SK-N-MC (cell line): ENCODE data around the gene PSTK.

ENCODE experiments used
- DNase-seq: peaks from one replicate; pipeline ENCODE4 v3.0.0-alpha.2; 2011; ENCODE audit warnings: low read depth, low spot score
- H3K27ac ChIP-seq: fragments of 200-600 bp; sonication (generic); 2 replicates; pipeline ENCODE4 v1.5.1; 2016; ENCODE audit warnings: mixed run types
- H3K36me3 ChIP-seq: fragments of 200-600 bp; sonication (generic); 2 replicates; pipeline ENCODE4 v1.6.1; 2017; ENCODE audit warnings: antibody characterized with exemption, low read length, mixed read lengths; ENCODE audit not compliant: insufficient read depth
- H3K4me3 ChIP-seq: fragments of 200-600 bp; sonication (generic); 2 replicates; pipeline ENCODE4 v1.5.1; 2016
- H3K9ac ChIP-seq: fragments of 200-600 bp; sonication (generic); 2 replicates; pipeline ENCODE4 v1.8.0; 2017; ENCODE audit warnings: mixed run types, mixed read lengths; ENCODE audit not compliant: insufficient read length
- H3K9me3 ChIP-seq: fragments of 200-600 bp; sonication (generic); 2 replicates; pipeline ENCODE4 v1.6.1; 2017; ENCODE audit warnings: low read depth, mild to moderate bottlenecking, antibody characterized with exemption, low read length, moderate library complexity, mixed read lengths
- EZH2 ChIP-seq: fragments of 200-600 bp; sonication (generic); IDR thresholded peaks from one replicate; pipeline ENCODE4 v1.6.1; 2017; ENCODE audit warnings: antibody characterized with exemption
- FOXP2 ChIP-seq: optimal IDR thresholded peaks from 2 replicates; pipeline ENCODE3; 2011; ENCODE audit warnings: mild to moderate bottlenecking, moderate library complexity; ENCODE audit not compliant: insufficient read depth; ENCODE audit errors: extremely low read length, control extremely low read depth
- POLR2AphosphoS5 ChIP-seq: IDR thresholded peaks from 2 replicates; pipeline ENCODE4 v1.6.1; 2012; ENCODE audit warnings: mild to moderate bottlenecking, low read depth, low read length, borderline replicate concordance

PSTK gene

GRCh38 chr10:122998934-122999333, 18.7 kb downstream of the PSTK start:
- TF ChIP-seq POLR2AphosphoS5 (no peak), FOXP2 (no peak), EZH2 (no peak)
- Histone ChIP-seq H3K27ac (no peak overlapping the region), H3K9me3 (no peaks in the 10 kb centered on the region), H3K9ac (no peak overlapping the region), H3K4me3 (no peak overlapping the region), H3K36me3 (peaks cover 6% of the 10 kb centered on the region; the same call in 1 of the 2 replicates)
- DNase-seq = no peak

GRCh38 chr10:122999347-122999746, 19.1 kb downstream of the PSTK start:
- H3K9ac ChIP-seq = no peak overlapping the region
- DNase-seq = no peak

GRCh38 chr10:123000155-123000554, 20.0 kb downstream of the PSTK start:
- TF ChIP-seq POLR2AphosphoS5 (no peak), EZH2 (no peak), FOXP2 (no peak)
- H3K4me3 ChIP-seq = no peak overlapping the region
- no peak overlapping the region for H3K9ac ChIP-seq
- no peak for DNase-seq
- no peak overlapping the region for H3K27ac ChIP-seq
- no peaks in the 10 kb centered on the region for H3K9me3 ChIP-seq
- H3K36me3 ChIP-seq = no peaks in the 10 kb centered on the region; the same call in 1 of the 2 replicates

More at GRCh38 chr10:122999347-122999746, 19.1 kb downstream of the PSTK start:
- H3K36me3 ChIP-seq = peaks cover 2% of the 10 kb centered on the region; the same call in 1 of the 2 replicates
- TF ChIP-seq FOXP2 (no peak), EZH2 (no peak), POLR2AphosphoS5 (no peak)
- H3K9me3 ChIP-seq = no peaks in the 10 kb centered on the region
- no peak overlapping the region for H3K27ac ChIP-seq
- no peak overlapping the region for H3K4me3 ChIP-seq

GRCh38 chr10:123001370-123001769, 21.2 kb downstream of the PSTK start:
- H3K9me3 ChIP-seq = no peaks in the 10 kb centered on the region
- no peak overlapping the region for H3K27ac ChIP-seq
- DNase-seq = no peak
- no peak overlapping the region for H3K4me3 ChIP-seq
- H3K9ac ChIP-seq = no peak overlapping the region
- no peaks in the 10 kb centered on the region for H3K36me3 ChIP-seq
- TF ChIP-seq POLR2AphosphoS5 = no peak
- TF ChIP-seq EZH2 = no peak
- no peak for TF ChIP-seq FOXP2

- Histone ChIP-seq H3K9ac (no peak overlapping the region), H3K9me3 (no peaks in the 10 kb centered on the region), H3K36me3 (no peaks in the 10 kb centered on the region), H3K4me3 (no peak overlapping the region), H3K27ac (no peak overlapping the region)
- TF ChIP-seq FOXP2 (no peak), POLR2AphosphoS5 (no peak), EZH2 (no peak)
- no peak for DNase-seq
Measured at GRCh38 chr10:123004298-123004697, 24.1 kb downstream of the PSTK start.

- Histone ChIP-seq H3K27ac (no peak overlapping the region), H3K9me3 (no peaks in the 10 kb centered on the region), H3K36me3 (no peaks in the 10 kb centered on the region), H3K4me3 (peak overlapping the region; percentile 86), H3K9ac (peak overlapping the region; percentile 88)
- no peak for DNase-seq
- TF ChIP-seq POLR2AphosphoS5 = no peak
- no peak for TF ChIP-seq EZH2
- no peak for TF ChIP-seq FOXP2
Measured at GRCh38 chr10:123007558-123008354, 27.6 kb downstream of the PSTK start.

- Histone ChIP-seq H3K36me3 (no peaks in the 10 kb centered on the region), H3K9me3 (no peaks in the 10 kb centered on the region), H3K4me3 (peak within 1 kb of the TSS; percentile 86), H3K9ac (peak within 1 kb of the TSS; percentile 88), H3K27ac (no peak within 1 kb of the TSS)
- peak; percentile 67 for TF ChIP-seq FOXP2
- TF ChIP-seq EZH2 = no peak
- peak; percentile 79 for TF ChIP-seq POLR2AphosphoS5
- peak; percentile 63 for DNase-seq
Measured at GRCh38 chr10:123008355-123009104, 28.3 kb downstream of the PSTK start, which contains the start of the genes ACADSB and IKZF5. Gene ACADSB (plus strand): TSS chr10:123009006. CDS start chr10:123009030, 24 bp downstream. Gene IKZF5 (minus strand): TSS chr10:123008795. CDS start chr10:122998625, 10,170 bp downstream.
